HL-60 (cell line): ENCODE results near the gene GOLGB1.

Source experiments
- CTCF ChIP-seq: IDR thresholded peaks from one replicate; pipeline ENCODE4 v1.5.1; 2011; ENCODE audit warnings: low read length, control low read depth, inconsistent platforms; ENCODE audit not compliant: insufficient read depth
- GABPA ChIP-seq: IDR thresholded peaks from 2 replicates; pipeline ENCODE4 v1.6.1; 2012; ENCODE audit warnings: low read depth
- POLR2AphosphoS5 ChIP-seq: IDR thresholded peaks from 2 replicates; pipeline ENCODE4 v1.6.1; 2012; ENCODE audit warnings: low read depth
- REST ChIP-seq: IDR thresholded peaks from 2 replicates; pipeline ENCODE4 v1.6.1; 2012; ENCODE audit warnings: low read depth; ENCODE audit not compliant: insufficient replicate concordance
- SPI1 ChIP-seq: IDR thresholded peaks from 2 replicates; pipeline ENCODE4 v1.6.1; 2012; ENCODE audit warnings: low read depth, mild to moderate bottlenecking, borderline replicate concordance

- TF ChIP-seq CTCF (no peak), REST (no peak), POLR2AphosphoS5 (no peak), GABPA (no peak), SPI1 (no peak)
These were observed 88.2 kb downstream of the GOLGB1 start for GRCh38 chr3:121661376-121661775.
